DND-41 (cell line): Measurements from ENCODE around the gene NFKB2.

Experiments
- CTCF ChIP-seq: IDR thresholded peaks from 2 replicates; pipeline ENCODE4 v1.5.1; 2012; ENCODE audit warnings: borderline replicate concordance, low read length, moderate library complexity, mild to moderate bottlenecking; ENCODE audit not compliant: poor library complexity, severe bottlenecking; ENCODE audit errors: extremely low read depth
- EZH2 ChIP-seq: IDR thresholded peaks from 3 replicates; pipeline ENCODE4 v1.6.1; 2012; ENCODE audit warnings: borderline replicate concordance, low read depth, mild to moderate bottlenecking, moderate library complexity, low read length, inconsistent platforms; ENCODE audit not compliant: severe bottlenecking

GRCh38 chr10:102451105-102451969, 55.8 kb downstream of the NFKB2 start, which contains the start of gene C10orf95:
- no peak for TF ChIP-seq EZH2
- no peak for TF ChIP-seq CTCF
